Activated B cell treated with CpG ODN at 0.5 μM for 24 hours (primary cell): Measurements from ENCODE around the gene PCGF5. TPM values are rescaled to one million over a fixed set of nuclear protein-coding genes. Genes with fewer than 3 reads are reported as not detected.

Source experiments
- ATAC-seq: fragments of 200-7000 bp; cut with Tn5 transposase; one replicate; pipeline ENCODE4 v1.10.0; 2021; ENCODE audit warnings: low read depth, mild to moderate bottlenecking, moderate library complexity
- CTCF ChIA-PET: fragments of 350-600 bp; sonication (Branson Sonifier 250); formaldehyde crosslinking; loops from one replicate; lab custom pipeline; 2021; ENCODE audit warnings: antibody characterized with exemption; lab: Charles Lee
- POLR2A ChIA-PET: fragments of 350-600 bp; sonication (Branson Sonifier 250); formaldehyde crosslinking; loops from one replicate; lab custom pipeline; 2021; ENCODE audit warnings: antibody characterized with exemption; lab: Charles Lee
- DNase-seq: peaks from one replicate; pipeline ENCODE4 v3.0.0; 2022
- H3K27ac Mint-ChIP-seq: one replicate; pipeline ENCODE4 v1.8.0; 2020; ENCODE audit warnings: mixed read lengths
- H3K27me3 Mint-ChIP-seq: one replicate; pipeline ENCODE4 v1.8.0; 2021; ENCODE audit warnings: mixed read lengths
- H3K36me3 Mint-ChIP-seq: one replicate; pipeline ENCODE4 v1.8.0; 2021; ENCODE audit warnings: low read depth, mixed read lengths
- H3K4me1 Mint-ChIP-seq: one replicate; pipeline ENCODE4 v1.8.0; 2021; ENCODE audit warnings: mixed read lengths
- H3K4me3 Mint-ChIP-seq: one replicate; pipeline ENCODE4 v1.8.0; 2020; ENCODE audit warnings: mild to moderate bottlenecking, mixed read lengths
- H3K9me3 Mint-ChIP-seq: one replicate; pipeline ENCODE4 v1.8.0; 2020; ENCODE audit warnings: mixed read lengths
- CTCF ChIP-seq: fragments of 200-600 bp; IDR thresholded peaks from one replicate; pipeline ENCODE4 v1.8.0; 2022; ENCODE audit warnings: antibody characterized with exemption, mild to moderate bottlenecking
- intact Hi-C: fragments of 100-400 bp; cut with micrococcal nuclease; formaldehyde crosslinking; loops from one replicate; pipeline ENCODE4 v1.15.1; 2024
- total RNA-seq: library from RNA; stranded (reverse); gene quantifications from 2 replicates; pipeline ENCODE4 v1.2.3, GENCODE V29; 2022

PCGF5 gene
- total RNA-seq, 1 donor from 2014 or later, result 72.9 TPM

DNA sequence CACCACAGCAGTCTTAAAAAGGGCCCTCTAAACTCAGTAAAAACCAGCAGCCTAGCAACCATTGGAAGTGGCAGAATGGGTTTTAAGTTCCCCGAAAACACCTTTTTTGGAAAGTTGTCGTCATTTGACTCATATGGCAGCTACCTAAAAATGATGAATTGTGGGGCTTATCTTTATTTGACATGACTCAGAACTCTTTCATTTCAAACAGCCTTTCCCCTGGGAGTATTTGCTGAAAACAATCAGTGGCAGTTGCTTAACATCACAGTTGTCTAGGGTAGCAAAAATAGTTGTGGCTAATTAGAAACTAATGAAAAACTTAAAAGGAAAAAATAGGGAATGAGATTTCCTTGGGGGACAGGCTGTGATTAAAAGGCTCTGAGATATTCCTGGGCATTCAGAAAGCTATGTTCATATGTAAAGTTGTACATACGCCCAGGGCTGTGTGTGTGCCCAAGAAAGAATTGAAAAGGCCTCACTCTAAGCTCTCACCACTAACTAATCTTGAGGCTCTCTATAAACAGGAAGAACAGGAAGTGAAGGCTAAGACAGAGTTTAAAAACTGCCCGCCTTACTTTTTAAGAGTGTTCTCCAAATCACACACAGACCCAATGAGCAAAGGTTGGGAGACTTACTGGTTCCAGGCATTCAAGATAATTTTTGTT, 108.0 kb downstream of the PCGF5 start:
- Mint-ChIP-seq H3K27me3 (peaks cover 4% of the 10 kb centered on the region), H3K4me3 (no peak overlapping the region), H3K9me3 (peaks cover 3% of the 10 kb centered on the region), H3K27ac (no peak overlapping the region), H3K36me3 (no peaks in the 10 kb centered on the region), H3K4me1 (no peaks in the 10 kb centered on the region)
- TF ChIP-seq CTCF, result no peak
- DNase-seq (no peak), ATAC-seq (no peak)
- ChIA-PET CTCF (no interaction called here), POLR2A (no interaction called here)
- intact Hi-C loops, result no loop called here

Other genes with a start within 250 kb of the PCGF5 start
- 8.1 and 8.6 TPM in 2 replicates for gene HECTD2, start 189.7 kb downstream of the PCGF5 start, total RNA-seq